Mammary epithelial cell (primary cell): Measurements from ENCODE around the gene SLC19A1.

Experiments used
- EZH2 ChIP-seq: IDR thresholded peaks from 2 replicates; pipeline ENCODE4 v1.6.1; 2012; ENCODE audit warnings: low read length, inconsistent platforms, borderline replicate concordance
- TF ChIP-seq, protein P1 (sequence below), 2 donors: IDR thresholded peaks in 1 of 2; conservative IDR thresholded peaks in 1 of 2; 2 replicates each; pipeline ENCODE4 v1.5.1; 2011 to 2012; ENCODE audit warnings: inconsistent platforms in 2 of 2, low read length in 2 of 2, mild to moderate bottlenecking in 2 of 2, control low read depth in 1 of 2, low read depth in 1 of 2; ENCODE audit not compliant: insufficient read depth in 1 of 2; ENCODE audit errors: extremely low read depth in 1 of 2

DNA sequence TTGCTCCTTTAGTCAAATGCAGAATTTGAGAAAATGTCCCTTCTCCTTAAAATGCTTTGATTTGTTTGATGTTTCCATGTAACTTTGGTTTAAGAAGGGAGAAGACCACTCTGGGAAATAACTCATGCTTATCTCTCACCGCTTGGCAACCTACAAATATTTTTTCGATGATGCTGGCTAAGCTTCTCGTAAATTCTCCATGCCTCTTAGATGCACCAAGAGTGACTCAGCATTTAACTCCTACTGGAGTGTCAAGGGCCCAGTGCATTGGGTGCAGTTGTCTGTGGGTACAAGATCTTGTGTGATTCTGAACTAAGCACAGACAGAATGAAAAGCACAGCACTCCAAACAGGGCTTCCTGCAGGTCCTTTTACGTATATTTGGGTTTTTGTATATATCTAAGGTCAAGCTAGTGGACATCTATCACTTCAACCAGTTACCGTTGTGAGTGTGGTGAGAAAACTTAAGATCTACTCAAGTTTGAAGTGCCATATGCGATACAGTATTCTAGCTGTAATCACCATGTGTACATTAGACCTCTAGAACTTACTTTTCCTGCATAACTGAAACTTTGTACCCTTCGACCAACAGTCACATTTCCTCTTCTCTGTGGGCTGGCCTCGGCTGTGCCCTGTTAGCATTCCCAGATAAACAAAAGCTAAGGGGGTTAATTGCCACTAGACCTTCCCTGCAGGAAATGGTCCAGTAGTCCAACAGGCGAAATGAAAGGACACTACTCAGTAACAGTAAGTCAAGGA, 81.5 kb downstream of the SLC19A1 start:
- TF ChIP-seq, protein P1, sequence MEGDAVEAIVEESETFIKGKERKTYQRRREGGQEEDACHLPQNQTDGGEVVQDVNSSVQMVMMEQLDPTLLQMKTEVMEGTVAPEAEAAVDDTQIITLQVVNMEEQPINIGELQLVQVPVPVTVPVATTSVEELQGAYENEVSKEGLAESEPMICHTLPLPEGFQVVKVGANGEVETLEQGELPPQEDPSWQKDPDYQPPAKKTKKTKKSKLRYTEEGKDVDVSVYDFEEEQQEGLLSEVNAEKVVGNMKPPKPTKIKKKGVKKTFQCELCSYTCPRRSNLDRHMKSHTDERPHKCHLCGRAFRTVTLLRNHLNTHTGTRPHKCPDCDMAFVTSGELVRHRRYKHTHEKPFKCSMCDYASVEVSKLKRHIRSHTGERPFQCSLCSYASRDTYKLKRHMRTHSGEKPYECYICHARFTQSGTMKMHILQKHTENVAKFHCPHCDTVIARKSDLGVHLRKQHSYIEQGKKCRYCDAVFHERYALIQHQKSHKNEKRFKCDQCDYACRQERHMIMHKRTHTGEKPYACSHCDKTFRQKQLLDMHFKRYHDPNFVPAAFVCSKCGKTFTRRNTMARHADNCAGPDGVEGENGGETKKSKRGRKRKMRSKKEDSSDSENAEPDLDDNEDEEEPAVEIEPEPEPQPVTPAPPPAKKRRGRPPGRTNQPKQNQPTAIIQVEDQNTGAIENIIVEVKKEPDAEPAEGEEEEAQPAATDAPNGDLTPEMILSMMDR (conservative IDR thresholded peaks at IDR 0.05 in 1 of 2, IDR thresholded peaks at IDR 0.05 in 1 of 2; ENCODE audit: extremely low read depth in 1 of 2, insufficient read depth in 1 of 2, low read depth in 1 of 2, low read length in 2 of 2): no peak
- TF ChIP-seq EZH2: no peak
